ENCODE results near the gene POLR2B. TPM values are rescaled to one million over a fixed set of nuclear protein-coding genes. Genes with fewer than 3 reads are reported as not detected.
A peak's percentile ranks its signal among the peaks of the same experiment; 100 is the strongest.

Gene POLR2B
- total and polyA plus RNA-seq, 2 of the 4 experiments (the other 2 are of a cell fraction): 74.0 to 106 TPM

DNA sequence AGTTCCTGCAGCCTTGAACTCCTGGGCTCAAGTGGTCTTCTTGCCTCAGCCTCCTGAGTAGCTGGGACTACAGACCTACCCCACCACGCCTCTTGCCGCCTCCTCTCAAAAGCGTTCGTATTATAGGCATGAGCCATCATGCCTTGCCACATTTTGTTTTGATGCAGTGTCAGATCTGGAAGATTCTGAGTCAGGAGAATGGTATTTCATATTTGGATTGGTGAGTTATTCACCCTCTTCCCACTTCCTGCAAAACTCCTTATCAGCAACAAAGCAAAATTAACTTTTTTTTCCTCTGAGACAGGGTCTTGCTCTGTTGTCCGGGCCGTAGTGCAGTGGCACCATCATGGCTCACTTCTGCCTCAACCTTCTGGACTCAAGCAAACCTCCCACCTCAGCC, 41.4 kb upstream of the POLR2B start:
- Histone ChIP-seq H4K91ac (ENCODE audit: insufficient read depth, low read depth, low read length) (peak overlapping the region; percentile 77), H3K18ac (ENCODE audit: low read depth, low read length) (no peak overlapping the region; the same call in 1 of the 2 replicates), H3K79me1 (ENCODE audit: low read depth in 1 of 2, low read length in 2 of 2) (peaks cover 19 to 33% of the 10 kb centered on the region in 2 experiments; a peak in 2 of 4 replicates), H3K4me1 (ENCODE audit: control insufficient read depth, insufficient read depth, low read length) (peaks cover 2% of the 10 kb centered on the region; the same call in 1 of the 2 replicates), H3K27me3 (ENCODE audit: control insufficient read depth, insufficient read depth, low read length) (no peaks in the 10 kb centered on the region), H3K9ac (ENCODE audit: low read depth, low read length) (no peak overlapping the region), H3K9me3 (ENCODE audit: control insufficient read depth, insufficient read depth, low read length) (no peaks in the 10 kb centered on the region), H3K14ac (replicated peaks; ENCODE audit: low read depth, low read length) (peak overlapping the region; percentile 67; the same call in 1 of the 2 replicates), H3K4me3 (ENCODE audit: insufficient read depth, low read depth, low read length) (no peak overlapping the region), H2BK15ac (ENCODE audit: low read depth, low read length) (peak overlapping the region; percentile 49; the same call in 2 of the 3 replicates), H3K23ac (ENCODE audit: low read depth, low read length) (peak overlapping the region; percentile 58), H3K9me1 (ENCODE audit: insufficient read depth, low read length) (peaks cover 3% of the 10 kb centered on the region; the same call in 1 of the 2 replicates), H3K27ac (ENCODE audit: insufficient read depth, low read length) (peak overlapping the region; percentile 28), H4K8ac (ENCODE audit: low read depth in 2 of 2, low read length in 2 of 2) (peak overlapping the region in 1 of 2 experiments; percentile 78; a peak in 2 of 4 replicates), H2BK120ac (ENCODE audit: low read depth, low read length) (peak overlapping the region; percentile 87), H3K36me3 (ENCODE audit: control insufficient read depth, insufficient read depth, low read length) (peaks cover 6% of the 10 kb centered on the region), H3K56ac (ENCODE audit: extremely low read depth, insufficient read depth, low read length) (no peak overlapping the region), H3K4ac (ENCODE audit: low read depth, low read length) (peak overlapping the region; percentile 87), H2AK9ac (replicated peaks; ENCODE audit: low read depth, low read length, poor library complexity) (peak overlapping the region; percentile 93), H4K5ac (ENCODE audit: low read depth, low read length) (no peak overlapping the region; the same call in 1 of the 2 replicates), H2AFZ (replicated peaks; ENCODE audit: low read length, poor library complexity) (no peak overlapping the region), H3K4me2 (ENCODE audit: low read depth, low read length) (peak overlapping the region; percentile 8; the same call in 1 of the 2 replicates), H2BK5ac (ENCODE audit: low read depth, low read length, poor library complexity, severe bottlenecking) (peak overlapping the region; percentile 64), H2AK5ac (ENCODE audit: low read depth, low read length) (peak overlapping the region; percentile 79), H4K20me1 (ENCODE audit: insufficient read depth, low read length) (no peaks in the 10 kb centered on the region), H2BK20ac (ENCODE audit: low read depth, low read length) (peak overlapping the region; percentile 93)
- TF ChIP-seq FOS (IDR thresholded peaks at IDR 0.05; ENCODE audit: low read depth, low read length): peak; percentile 53
- no peak for TF ChIP-seq RAD21 (IDR thresholded peaks at IDR 0.05; ENCODE audit: low read length)
- TF ChIP-seq POLR2A (IDR thresholded peaks at IDR 0.05; ENCODE audit: low read depth, low read length): no peak
- TF ChIP-seq, protein P1, sequence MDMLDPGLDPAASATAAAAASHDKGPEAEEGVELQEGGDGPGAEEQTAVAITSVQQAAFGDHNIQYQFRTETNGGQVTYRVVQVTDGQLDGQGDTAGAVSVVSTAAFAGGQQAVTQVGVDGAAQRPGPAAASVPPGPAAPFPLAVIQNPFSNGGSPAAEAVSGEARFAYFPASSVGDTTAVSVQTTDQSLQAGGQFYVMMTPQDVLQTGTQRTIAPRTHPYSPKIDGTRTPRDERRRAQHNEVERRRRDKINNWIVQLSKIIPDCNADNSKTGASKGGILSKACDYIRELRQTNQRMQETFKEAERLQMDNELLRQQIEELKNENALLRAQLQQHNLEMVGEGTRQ (IDR thresholded peaks at IDR 0.05; ENCODE audit: low read depth, low read length): no peak
- TF ChIP-seq, protein P2, sequence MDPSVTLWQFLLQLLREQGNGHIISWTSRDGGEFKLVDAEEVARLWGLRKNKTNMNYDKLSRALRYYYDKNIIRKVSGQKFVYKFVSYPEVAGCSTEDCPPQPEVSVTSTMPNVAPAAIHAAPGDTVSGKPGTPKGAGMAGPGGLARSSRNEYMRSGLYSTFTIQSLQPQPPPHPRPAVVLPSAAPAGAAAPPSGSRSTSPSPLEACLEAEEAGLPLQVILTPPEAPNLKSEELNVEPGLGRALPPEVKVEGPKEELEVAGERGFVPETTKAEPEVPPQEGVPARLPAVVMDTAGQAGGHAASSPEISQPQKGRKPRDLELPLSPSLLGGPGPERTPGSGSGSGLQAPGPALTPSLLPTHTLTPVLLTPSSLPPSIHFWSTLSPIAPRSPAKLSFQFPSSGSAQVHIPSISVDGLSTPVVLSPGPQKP (IDR thresholded peaks at IDR 0.05; ENCODE audit: borderline replicate concordance, low read depth, low read length): no peak
- TF ChIP-seq MAZ (IDR thresholded peaks at IDR 0.05; ENCODE audit: borderline replicate concordance, low read depth, low read length): no peak
- TF ChIP-seq NFE2L2 (IDR thresholded peaks at IDR 0.05; ENCODE audit: low read depth, low read length): no peak
- TF ChIP-seq CHD1 (IDR thresholded peaks at IDR 0.05; ENCODE audit: low read depth, low read length): no peak
- TF ChIP-seq MAFK (IDR thresholded peaks at IDR 0.05; ENCODE audit: low read depth, low read length): peak; percentile 70
- TF ChIP-seq MXI1 (IDR thresholded peaks at IDR 0.05; ENCODE audit: borderline replicate concordance, low read depth, low read length): peak; percentile 86
- TF ChIP-seq RCOR1 (IDR thresholded peaks at IDR 0.05; ENCODE audit: insufficient replicate concordance, low read length): no peak
- peak; percentile 83 for TF ChIP-seq CEBPB (IDR thresholded peaks at IDR 0.05; ENCODE audit: low read depth, low read length)
- ChIA-PET CTCF (no interaction called here), POLR2A (ENCODE audit: unreplicated experiment) (no interaction called here)
- DNase-seq (peak; percentile 93), ATAC-seq (ENCODE audit: low read depth) (peak; percentile 94)
- WGBS, 2 experiments (ENCODE audit: extremely low coverage in 2 of 2, insufficient read length in 1 of 2): 69% methylated on average over 2 of the region's 6 CpGs; no CpG with 5 or more reads in 1 of the 2 experiments
- intact Hi-C loops (cut with micrococcal nuclease): loop anchor here (2.0 kb wide), 1 partner anchor 40 kb away; the partner anchor contains the start of gene NOA1
- in situ Hi-C loops (cut with MboI; ENCODE audit: low sequenced_read_pairs): no loop called here
- dilution Hi-C loops (cut with HindIII; ENCODE audit: low sequenced_read_pairs, unreplicated experiment): no loop called here
- no TSS peak for BruUV-seq (replicated peaks)

All from IMR-90 (cell line).